T-helper 9 cell (primary cell): Measurements from ENCODE around the gene SGPL1.

ENCODE experiments used
- DNase-seq: peaks from one replicate; pipeline ENCODE4 v3.0.0-alpha.2; 2020

SGPL1 gene

GRCh38 chr10:70886921-70887665 is 71.3 kb downstream of the SGPL1 start:
- no peak for DNase-seq

GRCh38 chr10:70887804-70888800 is 72.4 kb downstream of the SGPL1 start, which contains the start of gene PCBD1:
PCBD1 (minus strand) TSS chr10:70888565; CDS start chr10:70888533, 32 bp downstream.
- peak; percentile 58 for DNase-seq

- DNase-seq: no peak
These were observed 73.5 kb downstream of the SGPL1 start for GRCh38 chr10:70889291-70889690.

- no peak for DNase-seq
These were observed 75.2 kb downstream of the SGPL1 start for GRCh38 chr10:70890917-70891431.

DNA sequence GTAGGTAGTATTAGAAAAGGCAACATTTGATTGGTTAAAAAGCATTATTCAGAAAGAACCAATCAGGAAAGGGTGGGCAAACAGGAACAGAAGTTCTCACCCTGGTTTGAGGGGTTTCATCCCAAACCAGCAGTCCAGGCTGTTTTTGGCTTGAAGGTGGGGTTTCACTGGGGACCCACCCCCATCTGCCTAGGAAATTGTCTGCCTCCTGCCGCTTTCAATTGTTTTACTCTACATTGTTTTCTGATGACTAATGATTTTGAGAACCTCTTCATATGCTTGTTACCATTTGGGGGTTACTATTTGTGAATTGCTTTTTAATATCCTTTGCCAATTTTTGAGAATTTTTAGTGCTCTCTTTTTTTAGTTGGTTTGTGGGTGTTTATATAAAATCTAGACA is 75.9 kb downstream of the SGPL1 start:
- DNase-seq: no peak

- DNase-seq: no peak
These were observed 76.9 kb downstream of the SGPL1 start for GRCh38 chr10:70892631-70893030.

GRCh38 chr10:70893227-70894006 is 77.7 kb downstream of the SGPL1 start:
- DNase-seq: no peak

DNA sequence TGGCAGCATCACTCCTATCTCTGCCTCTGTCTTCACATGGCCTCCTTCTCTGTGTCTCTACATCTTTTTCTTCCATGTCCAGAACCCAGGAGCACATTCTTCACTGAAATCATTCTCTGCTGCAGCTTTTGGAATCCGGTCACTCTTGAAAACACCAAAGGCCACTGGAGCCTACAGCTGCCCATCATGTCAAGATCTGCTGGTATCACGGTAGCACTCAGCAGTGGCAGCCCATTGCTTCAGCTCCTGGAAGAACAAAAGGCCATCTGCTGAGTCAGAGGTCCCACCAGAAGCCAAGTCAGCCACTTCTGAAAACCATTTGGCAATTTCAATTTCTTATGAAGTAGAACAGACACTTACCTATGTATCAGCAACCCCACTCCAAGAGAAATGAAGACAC is 78.7 kb downstream of the SGPL1 start:
- no peak for DNase-seq

- DNase-seq: no peak
These were observed 80.8 kb downstream of the SGPL1 start for GRCh38 chr10:70896551-70896950.

DNA sequence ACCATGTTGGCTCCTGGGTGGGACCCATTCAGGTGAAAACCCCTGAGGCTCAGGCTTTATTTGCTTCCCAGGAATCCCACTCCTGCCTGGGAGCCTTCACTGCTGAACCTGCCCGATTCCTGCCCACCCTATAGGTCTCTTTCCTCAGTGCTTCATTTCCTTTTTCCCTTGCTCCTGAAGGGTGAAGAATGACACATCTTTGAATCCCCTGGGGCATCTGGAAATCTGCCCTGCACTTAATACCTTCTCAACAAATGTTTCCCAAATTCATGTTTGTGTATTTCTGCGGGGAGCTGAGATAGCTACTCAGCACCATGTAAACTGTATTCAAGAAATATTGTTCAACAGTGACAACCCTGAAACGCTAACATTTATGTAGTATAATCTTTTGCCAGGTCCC is 82.9 kb downstream of the SGPL1 start:
- DNase-seq: no peak

GRCh38 chr10:70899096-70899495 is 83.3 kb downstream of the SGPL1 start:
- DNase-seq: no peak

- DNase-seq: no peak
These were observed 85.6 kb downstream of the SGPL1 start for GRCh38 chr10:70901276-70901878.

DNA sequence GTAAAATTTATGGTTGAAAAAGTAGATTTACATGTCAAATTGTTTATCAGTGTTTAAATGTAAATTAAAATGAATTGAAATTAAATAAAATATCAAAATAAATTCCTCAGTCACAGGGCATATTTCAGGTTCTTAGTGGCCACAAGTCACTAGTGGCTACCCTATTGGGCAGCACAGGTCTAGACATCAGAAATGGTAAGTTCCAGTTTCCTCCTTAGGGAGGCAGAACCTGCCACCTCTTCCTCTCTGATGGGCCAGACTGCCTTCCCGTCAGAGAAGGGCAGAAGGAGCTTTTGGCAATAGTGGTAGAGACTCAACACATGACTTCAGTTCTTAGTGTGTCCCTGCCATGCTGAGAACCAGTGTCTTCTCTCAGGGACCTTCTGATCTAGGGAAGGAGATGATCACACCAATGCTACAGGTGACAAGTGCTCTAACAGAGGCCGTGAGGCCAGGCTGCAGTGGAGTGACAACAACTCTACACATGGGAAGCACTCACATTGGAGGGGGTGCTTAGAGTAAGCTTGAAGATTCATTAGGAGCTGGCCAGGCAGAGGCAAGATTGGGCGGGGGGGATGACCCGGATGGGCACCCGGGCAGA is 87.0 kb downstream of the SGPL1 start:
- no peak for DNase-seq

DNA sequence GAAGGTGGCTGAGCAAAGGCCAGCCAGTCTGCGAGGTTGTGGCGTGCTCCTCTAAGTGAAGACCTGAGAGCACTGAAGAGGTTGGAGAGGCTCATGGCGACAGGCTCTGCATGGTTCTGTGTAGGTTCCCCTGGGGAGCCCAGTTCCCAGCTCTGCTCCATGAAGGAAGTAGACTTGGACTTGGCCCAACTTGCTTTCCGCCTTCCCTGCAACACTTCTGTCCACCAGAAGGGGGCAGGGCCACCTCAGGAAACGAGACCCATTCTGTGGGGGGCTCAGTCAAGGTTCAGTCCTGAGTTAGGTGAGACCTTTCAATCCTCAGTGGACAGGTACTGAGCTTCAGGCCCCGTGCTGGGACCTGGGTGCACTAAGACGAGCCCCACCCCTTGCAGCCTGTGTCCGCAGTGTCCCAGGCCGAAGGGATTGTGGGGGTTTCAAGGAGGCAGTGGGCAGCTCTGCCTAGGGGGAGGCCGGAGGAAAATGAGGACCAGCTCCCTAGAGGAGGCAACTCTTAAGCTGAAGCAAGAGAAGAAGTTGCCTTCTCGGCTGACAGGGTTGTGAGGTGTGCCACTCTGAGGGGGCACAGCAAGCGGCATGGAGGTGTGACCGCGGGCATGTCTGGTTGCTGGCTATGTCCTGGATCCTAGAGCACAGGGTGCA is 87.6 kb downstream of the SGPL1 start:
- DNase-seq: no peak

- no peak for DNase-seq
These were observed 89.6 kb downstream of the SGPL1 start for GRCh38 chr10:70905071-70906021.

- DNase-seq: no peak
These were observed 90.5 kb downstream of the SGPL1 start for GRCh38 chr10:70906031-70906783.

GRCh38 chr10:70906953-70907636 is 91.3 kb downstream of the SGPL1 start:
- no peak for DNase-seq

DNA sequence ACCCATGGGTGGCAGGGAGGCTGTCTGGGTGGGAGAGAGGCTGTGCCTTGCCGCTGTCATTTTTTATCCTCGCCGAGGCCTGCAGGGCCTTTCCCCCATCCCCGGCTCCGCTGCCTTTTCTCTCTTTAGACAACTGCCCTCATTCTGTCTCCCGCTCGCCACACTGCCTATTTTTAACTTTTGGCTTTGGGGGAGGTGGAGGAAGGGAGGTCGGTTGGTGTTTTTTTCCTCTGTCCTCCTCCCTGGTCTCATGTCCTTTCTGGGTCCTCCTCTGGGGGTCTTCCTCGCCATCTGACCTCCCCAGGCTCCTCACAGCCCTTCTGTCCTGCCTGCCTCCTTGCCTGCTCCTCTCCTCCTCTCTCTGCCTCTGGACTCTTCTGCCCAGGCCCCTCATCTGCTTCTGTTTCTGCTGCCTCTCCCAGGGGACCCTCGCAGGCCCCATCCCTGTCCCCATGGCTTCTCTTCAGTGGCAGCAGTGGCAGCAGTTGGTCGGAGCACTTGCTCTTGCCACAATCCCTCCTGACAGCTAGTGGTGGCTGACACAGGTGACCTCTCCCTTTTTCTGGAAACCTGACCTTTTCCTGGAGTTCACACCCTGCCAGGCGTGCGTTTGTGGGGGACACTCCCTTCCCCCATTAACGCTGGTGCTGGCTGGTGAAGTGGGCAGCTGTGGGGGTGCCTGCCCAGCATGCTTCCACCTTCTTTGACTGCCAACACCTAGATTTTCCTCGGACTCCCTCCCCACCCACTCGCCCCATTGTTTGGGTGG is 92.1 kb downstream of the SGPL1 start:
- no peak for DNase-seq
